CD4-positive, alpha-beta T cell treated with Interleukin-15 for 1 hour (primary cell): ENCODE data around the gene MDK.
A peak's percentile ranks its signal among the peaks of the same experiment; 100 is the strongest.
"Not testable (repeated sequence)": the region's sequence is repeated elsewhere in the genome, so short reads cannot be mapped to it uniquely, and the experiment has no call there.

Experiments
- DNase-seq: peaks from one replicate; pipeline ENCODE4 v3.0.0-alpha.2; 2020

Gene MDK

GRCh38 chr11:46369458-46370152 lies 11.9 kb upstream of the MDK start:
- DNase-seq = peak; percentile 48

DNA sequence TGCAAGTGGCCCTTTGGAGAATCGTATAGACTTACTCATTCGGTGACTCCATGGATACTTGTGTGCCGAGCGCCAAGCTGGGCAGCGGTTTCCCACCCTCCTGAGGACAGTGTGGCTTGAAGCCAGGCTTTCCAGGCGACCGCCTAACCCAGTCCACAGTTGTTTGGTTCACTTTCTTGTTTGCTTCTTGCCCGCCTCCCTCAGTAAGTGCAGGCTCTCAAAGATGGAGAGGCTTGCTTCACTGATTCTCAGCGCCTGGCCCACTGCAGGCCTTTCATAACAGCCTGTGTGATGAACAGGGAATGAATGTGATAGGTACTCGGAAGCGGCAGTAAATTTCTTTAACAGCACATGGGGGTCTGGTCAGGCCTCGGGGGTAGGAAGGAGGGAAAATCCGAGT lies 11.2 kb upstream of the MDK start:
- DNase-seq = no peak

DNA sequence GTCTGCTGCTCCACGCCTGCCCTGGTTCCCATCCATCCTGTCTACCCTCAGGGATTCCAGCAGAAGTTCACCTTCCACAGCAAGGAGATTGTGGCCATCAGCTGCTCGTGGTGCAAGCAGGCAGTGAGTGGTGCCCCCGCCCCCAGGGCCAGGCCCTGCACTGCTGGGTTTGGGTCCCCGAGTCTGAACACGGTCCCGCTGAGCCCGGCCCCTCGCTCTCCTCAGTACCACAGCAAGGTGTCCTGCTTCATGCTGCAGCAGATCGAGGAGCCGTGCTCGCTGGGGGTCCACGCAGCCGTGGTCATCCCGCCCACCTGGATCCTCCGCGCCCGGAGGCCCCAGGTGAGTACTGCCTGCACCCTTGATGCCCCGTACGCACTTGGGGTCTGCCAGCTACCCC lies 10.2 kb upstream of the MDK start:
- DNase-seq = not testable (repeated sequence)

GRCh38 chr11:46372086-46372485 lies 9.4 kb upstream of the MDK start:
- DNase-seq = no peak

DNA sequence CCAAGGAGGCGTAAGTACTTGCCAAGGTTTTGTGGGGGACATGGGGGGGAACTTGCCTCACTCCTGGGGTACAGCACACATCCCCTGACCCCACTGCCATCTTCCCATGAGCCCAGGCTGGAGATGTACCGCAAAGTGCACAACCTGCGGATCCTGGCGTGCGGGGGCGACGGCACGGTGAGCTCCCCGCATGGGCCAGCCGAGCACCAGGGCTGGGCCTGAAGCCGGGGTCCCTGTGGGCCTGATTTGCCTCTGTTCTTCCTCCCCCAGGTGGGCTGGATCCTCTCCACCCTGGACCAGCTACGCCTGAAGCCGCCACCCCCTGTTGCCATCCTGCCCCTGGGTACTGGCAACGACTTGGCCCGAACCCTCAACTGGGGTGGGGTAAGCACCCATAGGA lies 9.0 kb upstream of the MDK start:
- DNase-seq = not testable (repeated sequence)

DNA sequence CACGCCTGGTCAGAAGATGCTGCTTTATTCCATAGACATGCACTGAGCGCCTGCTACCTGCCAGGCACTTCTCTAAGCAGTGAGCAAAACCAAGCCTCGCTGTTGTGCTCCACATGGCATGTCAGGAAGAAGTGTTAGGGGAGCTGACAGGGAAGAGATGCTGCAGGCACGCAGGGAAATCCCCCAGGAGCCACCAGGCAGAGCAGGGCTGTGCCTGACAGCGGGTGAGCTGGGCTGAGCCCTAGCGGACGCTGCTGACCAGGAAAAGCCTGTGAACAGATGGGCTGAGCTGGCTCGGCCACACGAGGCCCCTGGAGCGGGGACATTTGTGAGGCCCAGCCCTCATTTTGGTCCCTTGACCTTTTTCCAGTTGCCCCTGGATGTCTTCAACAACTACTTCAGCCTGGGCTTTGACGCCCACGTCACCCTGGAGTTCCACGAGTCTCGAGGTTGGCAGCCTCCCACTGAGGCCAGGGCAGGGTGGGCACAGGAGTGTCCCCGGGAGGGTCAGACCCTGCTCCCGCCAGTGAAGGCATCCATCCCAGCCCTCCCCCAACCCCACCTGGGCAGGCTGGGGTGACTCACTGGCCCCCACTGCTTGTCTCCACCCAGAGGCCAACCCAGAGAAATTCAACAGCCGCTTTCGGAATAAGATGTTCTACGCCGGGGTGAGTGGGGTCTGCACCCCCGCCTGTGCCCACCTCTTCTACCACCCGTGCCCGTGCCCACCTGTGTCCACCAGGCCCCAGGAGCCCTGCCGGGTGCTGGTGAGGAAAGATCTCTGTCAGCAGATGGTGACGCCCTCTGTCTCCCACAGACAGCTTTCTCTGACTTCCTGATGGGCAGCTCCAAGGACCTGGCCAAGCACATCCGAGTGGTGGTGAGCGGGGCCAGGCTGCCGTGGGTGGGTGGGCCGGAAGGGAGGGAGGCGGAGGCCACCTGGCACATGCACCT lies 7.4 kb upstream of the MDK start:
- DNase-seq = no peak

GRCh38 chr11:46374815-46375214 lies 6.7 kb upstream of the MDK start:
- no peak for DNase-seq

GRCh38 chr11:46375392-46376101 lies 5.9 kb upstream of the MDK start:
- no peak for DNase-seq

- no peak for DNase-seq
These were observed 5.0 kb upstream of the MDK start for GRCh38 chr11:46376258-46377050.

GRCh38 chr11:46377290-46377689 lies 4.2 kb upstream of the MDK start:
- DNase-seq = no peak

GRCh38 chr11:46377831-46378230 lies 3.6 kb upstream of the MDK start:
- no peak for DNase-seq

- DNase-seq = no peak
These were observed 3.2 kb upstream of the MDK start for GRCh38 chr11:46378296-46378695.

GRCh38 chr11:46378811-46379481 lies 2.5 kb upstream of the MDK start:
- DNase-seq = no peak

DNA sequence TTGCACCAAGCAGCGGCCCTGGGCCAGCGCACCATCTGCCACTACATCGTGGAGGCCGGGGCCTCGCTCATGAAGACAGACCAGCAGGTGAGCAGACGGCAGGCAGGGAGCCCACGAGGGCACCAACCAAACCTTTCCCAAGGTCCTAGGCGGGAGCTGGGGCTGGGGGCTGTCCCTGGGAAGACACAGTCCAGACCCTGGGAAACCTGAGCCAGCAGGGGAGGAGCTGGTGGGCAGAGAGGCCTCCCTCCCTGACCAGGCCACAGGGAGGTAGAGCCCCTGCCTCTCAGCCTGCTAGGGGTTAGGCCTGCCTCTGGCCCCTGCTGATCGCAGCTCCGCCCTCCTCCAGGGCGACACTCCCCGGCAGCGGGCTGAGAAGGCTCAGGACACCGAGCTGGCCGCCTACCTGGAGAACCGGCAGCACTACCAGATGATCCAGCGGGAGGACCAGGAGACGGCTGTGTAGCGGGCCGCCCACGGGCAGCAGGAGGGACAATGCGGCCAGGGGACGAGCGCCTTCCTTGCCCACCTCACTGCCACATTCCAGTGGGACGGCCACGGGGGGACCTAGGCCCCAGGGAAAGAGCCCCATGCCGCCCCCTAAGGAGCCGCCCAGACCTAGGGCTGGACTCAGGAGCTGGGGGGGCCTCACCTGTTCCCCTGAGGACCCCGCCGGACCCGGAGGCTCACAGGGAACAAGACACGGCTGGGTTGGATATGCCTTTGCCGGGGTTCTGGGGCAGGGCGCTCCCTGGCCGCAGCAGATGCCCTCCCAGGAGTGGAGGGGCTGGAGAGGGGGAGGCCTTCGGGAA lies 1.8 kb upstream of the MDK start:
- DNase-seq = not testable (repeated sequence)

DNA sequence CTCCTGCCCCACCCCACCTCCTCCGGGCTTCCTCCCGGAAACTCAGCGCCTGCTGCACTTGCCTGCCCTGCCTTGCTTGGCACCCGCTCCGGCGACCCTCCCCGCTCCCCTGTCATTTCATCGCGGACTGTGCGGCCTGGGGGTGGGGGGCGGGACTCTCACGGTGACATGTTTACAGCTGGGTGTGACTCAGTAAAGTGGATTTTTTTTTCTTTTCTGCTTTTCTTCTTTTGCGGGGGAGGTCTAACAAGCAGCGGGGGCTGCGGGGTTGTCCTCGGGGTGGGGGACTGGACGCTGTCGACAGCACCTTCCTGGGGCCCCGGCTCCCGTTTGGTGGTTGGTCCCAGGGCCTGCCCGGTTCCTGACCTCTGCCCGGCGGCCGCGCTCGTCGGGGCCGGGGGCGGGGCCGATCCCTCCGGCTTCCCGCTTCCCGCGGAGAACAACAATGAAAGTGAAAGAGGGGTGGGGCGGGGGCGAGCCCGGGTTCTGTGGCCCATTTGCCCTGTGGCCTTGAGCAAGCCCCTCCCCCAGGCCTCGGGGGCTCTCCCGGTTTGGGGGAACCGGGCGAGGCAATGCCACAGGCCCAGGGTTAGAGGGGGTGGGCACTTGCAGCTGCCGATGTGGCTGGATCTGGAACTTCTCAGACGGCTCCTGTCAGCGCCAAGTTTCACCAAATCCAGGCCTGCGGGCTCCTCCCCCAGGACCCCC lies 975 bp upstream of the MDK start:
- DNase-seq = peak; percentile 45

DNA sequence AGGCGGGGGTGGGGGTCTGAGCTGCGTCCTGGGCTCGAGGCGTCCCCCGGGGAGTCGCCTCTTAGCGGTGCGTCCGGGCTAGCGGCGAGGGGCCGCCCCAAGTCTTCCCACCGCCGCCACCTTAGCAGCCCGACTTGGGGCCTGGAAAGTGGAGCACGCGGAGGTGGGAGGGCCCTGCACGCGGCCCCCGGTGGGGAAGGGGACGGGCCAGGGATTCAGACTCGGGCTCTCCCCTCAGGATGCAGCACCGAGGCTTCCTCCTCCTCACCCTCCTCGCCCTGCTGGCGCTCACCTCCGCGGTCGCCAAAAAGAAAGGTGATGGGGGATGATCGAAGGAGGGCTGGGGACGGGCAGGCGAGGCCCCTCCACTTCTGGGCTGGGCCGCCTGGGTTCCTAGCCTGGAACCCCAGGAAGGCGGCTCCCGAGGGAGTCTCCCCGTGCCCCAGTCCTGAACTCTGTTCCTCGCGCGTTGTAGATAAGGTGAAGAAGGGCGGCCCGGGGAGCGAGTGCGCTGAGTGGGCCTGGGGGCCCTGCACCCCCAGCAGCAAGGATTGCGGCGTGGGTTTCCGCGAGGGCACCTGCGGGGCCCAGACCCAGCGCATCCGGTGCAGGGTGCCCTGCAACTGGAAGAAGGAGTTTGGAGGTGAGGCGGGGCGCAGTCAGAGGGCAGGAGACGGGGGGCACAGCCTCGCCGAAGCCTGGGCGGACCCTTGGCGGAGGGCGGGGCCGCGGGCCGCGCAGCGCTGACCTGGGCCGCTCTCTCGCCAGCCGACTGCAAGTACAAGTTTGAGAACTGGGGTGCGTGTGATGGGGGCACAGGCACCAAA lies 563 bp downstream of the MDK start:
- DNase-seq = no peak

- no peak for DNase-seq
These were observed 1.4 kb downstream of the MDK start for GRCh38 chr11:46382646-46383403.

DNA sequence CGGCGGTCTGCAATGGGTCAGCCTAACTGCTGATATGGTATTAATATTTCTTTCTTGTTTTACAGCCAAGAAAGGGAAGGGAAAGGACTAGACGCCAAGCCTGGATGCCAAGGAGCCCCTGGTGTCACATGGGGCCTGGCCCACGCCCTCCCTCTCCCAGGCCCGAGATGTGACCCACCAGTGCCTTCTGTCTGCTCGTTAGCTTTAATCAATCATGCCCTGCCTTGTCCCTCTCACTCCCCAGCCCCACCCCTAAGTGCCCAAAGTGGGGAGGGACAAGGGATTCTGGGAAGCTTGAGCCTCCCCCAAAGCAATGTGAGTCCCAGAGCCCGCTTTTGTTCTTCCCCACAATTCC lies 1.9 kb downstream of the MDK start:
- DNase-seq = no peak
